MM.1S (cell line): Measurements from ENCODE around the gene TMPRSS6.

Experiments used
- CTCF ChIP-seq: fragments of 300-600 bp; sonication (generic); IDR thresholded peaks from 2 replicates; pipeline ENCODE4 v1.5.1; 2016; ENCODE audit warnings: antibody characterized with exemption, low read length, mixed read lengths
- EZH2 ChIP-seq: fragments of 300-600 bp; sonication (generic); optimal IDR thresholded peaks from 2 replicates; pipeline ENCODE3; 2017; ENCODE audit warnings: low read depth, mild to moderate bottlenecking, antibody characterized with exemption, low read length, mixed read lengths
- EZH2phosphoT487 ChIP-seq: fragments of 300-600 bp; sonication (generic); IDR thresholded peaks from 2 replicates; pipeline ENCODE4 v1.6.1; 2018; ENCODE audit warnings: antibody characterized with exemption, low read length

- TF ChIP-seq CTCF (no peak), EZH2 (no peak), EZH2phosphoT487 (no peak)
Observed at GRCh38 chr22:37137903-37138665, 28.6 kb upstream of the TMPRSS6 start.
